Activated CD8-positive, alpha-beta T cell treated with anti-CD3 and anti-CD28 coated beads for 36 hours (primary cell): ENCODE measurements around the gene EFNA3. TPM values are rescaled to one million over a fixed set of nuclear protein-coding genes. Genes with fewer than 3 reads are reported as not detected.
A peak's percentile ranks its signal among the peaks of the same experiment; 100 is the strongest.

Experiments used
- ATAC-seq: fragments of 200-7000 bp; cut with Tn5 transposase; one replicate; pipeline ENCODE4 v1.10.0; 2021; ENCODE audit warnings: mild to moderate bottlenecking, moderate library complexity
- CTCF ChIA-PET: fragments of 350-600 bp; sonication (Branson Sonifier 250); formaldehyde crosslinking; loops from one replicate; lab custom pipeline; 2021; ENCODE audit warnings: antibody characterized with exemption; lab: Charles Lee
- POLR2A ChIA-PET: fragments of 350-600 bp; sonication (Branson Sonifier 250); formaldehyde crosslinking; loops from one replicate; lab custom pipeline; 2021; ENCODE audit warnings: antibody characterized with exemption; lab: Charles Lee
- DNase-seq: peaks from one replicate; pipeline ENCODE4 v3.0.0-alpha.2; 2020
- H3K27ac Mint-ChIP-seq: one replicate; pipeline ENCODE4 v1.8.0; 2021; ENCODE audit warnings: mild to moderate bottlenecking, mixed read lengths
- H3K27me3 Mint-ChIP-seq: one replicate; pipeline ENCODE4 v1.8.0; 2021; ENCODE audit warnings: mixed read lengths
- H3K36me3 Mint-ChIP-seq: one replicate; pipeline ENCODE4 v1.8.0; 2021; ENCODE audit warnings: low read depth, mixed read lengths
- H3K4me1 Mint-ChIP-seq: one replicate; pipeline ENCODE4 v1.8.0; 2021; ENCODE audit warnings: low read depth, mixed read lengths
- H3K4me3 Mint-ChIP-seq: one replicate; pipeline ENCODE4 v1.8.0; 2021; ENCODE audit warnings: mild to moderate bottlenecking, moderate library complexity, mixed read lengths
- H3K9me3 Mint-ChIP-seq: one replicate; pipeline ENCODE4 v1.8.0; 2021; ENCODE audit warnings: mixed read lengths
- CTCF ChIP-seq: fragments of 200-600 bp; IDR thresholded peaks from one replicate; pipeline ENCODE4 v1.8.0; 2022; ENCODE audit warnings: antibody characterized with exemption, mild to moderate bottlenecking
- intact Hi-C: fragments of 100-400 bp; cut with micrococcal nuclease; formaldehyde crosslinking; loops from one replicate; pipeline ENCODE4 v1.10.0; 2022
- total RNA-seq, 2 experiments: library from RNA; stranded (reverse); gene quantifications; one replicate each; pipeline ENCODE4 v1.2.3, GENCODE V29; 2021

EFNA3 gene
- total RNA-seq, 2 experiments from 2014 or later, result 5.1 to 8.6 TPM

- Mint-ChIP-seq H3K4me3 (no peak overlapping the region), H3K36me3 (no peaks in the 10 kb centered on the region), H3K27me3 (peaks cover 25% of the 10 kb centered on the region), H3K27ac (no peak overlapping the region), H3K4me1 (peaks cover 18% of the 10 kb centered on the region), H3K9me3 (no peaks in the 10 kb centered on the region)
- CTCF ChIA-PET, result interaction anchor here (0.6 to 5.5 kb wide), 12 partner anchors 8 to 164 kb away, joined by 3 to 278 read pairs (median 10); partner anchors contain the start of genes ADAM15, EFNA4, KRTCAP2 and TRIM46
- intact Hi-C loops, result loop anchor here (5.0 kb wide), 1 partner anchor 35 kb away; the partner anchor contains the start of gene ADAM15
- POLR2A ChIA-PET, result interaction anchor here (1.0 kb wide), 1 partner anchor 83 kb away, joined by 3 read pairs; no protein-coding TSS in a partner anchor
- ATAC-seq (no peak), DNase-seq (no peak)
- TF ChIP-seq CTCF, result no peak
These were observed 8.4 kb downstream of the EFNA3 start for GRCh38 chr1:155086856-155087535.

GRCh38 chr1:155091071-155092051 is 12.7 kb downstream of the EFNA3 start:
- ChIA-PET POLR2A (interaction anchor here (0.7 to 1.7 kb wide), 4 partner anchors 12 to 76 kb away, joined by 3 to 10 read pairs (median 4); partner anchors contain the start of gene SLC50A1), CTCF (interaction anchor here (0.6 to 6.8 kb wide), 57 partner anchors 9 to 450 kb away, joined by 3 to 312 read pairs (median 5); partner anchors contain the start of genes EFNA3, EFNA4, KRTCAP2 and PMVK)
- no peaks in the 10 kb centered on the region for H3K9me3 Mint-ChIP-seq
- ATAC-seq (peak; percentile 88), DNase-seq (peak; percentile 86)
- H3K4me3 Mint-ChIP-seq, result peak overlapping the region; percentile 12
- H3K36me3 Mint-ChIP-seq, result no peaks in the 10 kb centered on the region
- H3K27me3 Mint-ChIP-seq, result peaks cover 9% of the 10 kb centered on the region
- intact Hi-C loops, result no loop called here
- TF ChIP-seq CTCF, result peak; percentile 99
- H3K4me1 Mint-ChIP-seq, result peaks cover 2% of the 10 kb centered on the region
- H3K27ac Mint-ChIP-seq, result no peak overlapping the region

- Mint-ChIP-seq H3K27ac (no peak overlapping the region), H3K4me1 (peaks cover 2% of the 10 kb centered on the region), H3K4me3 (no peak overlapping the region), H3K27me3 (peaks cover 9% of the 10 kb centered on the region), H3K36me3 (no peaks in the 10 kb centered on the region), H3K9me3 (no peaks in the 10 kb centered on the region)
- CTCF ChIA-PET, result interaction anchor here (0.6 to 6.8 kb wide), 38 partner anchors 8 to 374 kb away, joined by 3 to 312 read pairs (median 6); partner anchors contain the start of genes EFNA3, KRTCAP2, PMVK and SLC50A1
- no peak for DNase-seq
- POLR2A ChIA-PET, result interaction anchor here (0.7 to 1.7 kb wide), 4 partner anchors 13 to 76 kb away, joined by 3 to 10 read pairs (median 4); partner anchors contain the start of gene SLC50A1
- intact Hi-C loops, result no loop called here
- no peak for ATAC-seq
- no peak for TF ChIP-seq CTCF
These were observed 13.5 kb downstream of the EFNA3 start for GRCh38 chr1:155092131-155092530.

GRCh38 chr1:155092641-155093040 is 14.0 kb downstream of the EFNA3 start:
- intact Hi-C loops, result no loop called here
- ChIA-PET POLR2A (no interaction called here), CTCF (interaction anchor here (0.8 to 6.8 kb wide), 5 partner anchors 19 to 373 kb away, joined by 3 to 312 read pairs (median 11); partner anchors contain the start of genes KRTCAP2 and TRIM46)
- no peaks in the 10 kb centered on the region for H3K36me3 Mint-ChIP-seq
- peaks cover 9% of the 10 kb centered on the region for H3K27me3 Mint-ChIP-seq
- no peak overlapping the region for H3K4me3 Mint-ChIP-seq
- ATAC-seq, result no peak
- H3K4me1 Mint-ChIP-seq, result peaks cover 2% of the 10 kb centered on the region
- no peak overlapping the region for H3K27ac Mint-ChIP-seq
- no peak for DNase-seq
- TF ChIP-seq CTCF, result no peak
- H3K9me3 Mint-ChIP-seq, result no peaks in the 10 kb centered on the region
